ENCODE measurements around the gene METTL17.
"Not testable (repeated sequence)": the region's sequence is repeated elsewhere in the genome, so short reads cannot be mapped to it uniquely, and the experiment has no call there.

METTL17 gene

GRCh38 chr14:20982646-20983369, 7.0 kb upstream of the METTL17 start:
- no peak for TF ChIP-seq CTCF (IDR thresholded peaks at IDR 0.05; ENCODE audit: control extremely low read depth, extremely low read depth, low read depth, missing control alignments)
- ChIA-PET POLR2A (no interaction called here), CTCF (interaction anchor here (1.0 to 9.6 kb wide), 4 partner anchors 11 to 115 kb away, joined by 3 to 102 read pairs (median 5); no protein-coding TSS in a partner anchor)
- DNase-seq (ENCODE audit: extremely low spot score): no peak

DNA sequence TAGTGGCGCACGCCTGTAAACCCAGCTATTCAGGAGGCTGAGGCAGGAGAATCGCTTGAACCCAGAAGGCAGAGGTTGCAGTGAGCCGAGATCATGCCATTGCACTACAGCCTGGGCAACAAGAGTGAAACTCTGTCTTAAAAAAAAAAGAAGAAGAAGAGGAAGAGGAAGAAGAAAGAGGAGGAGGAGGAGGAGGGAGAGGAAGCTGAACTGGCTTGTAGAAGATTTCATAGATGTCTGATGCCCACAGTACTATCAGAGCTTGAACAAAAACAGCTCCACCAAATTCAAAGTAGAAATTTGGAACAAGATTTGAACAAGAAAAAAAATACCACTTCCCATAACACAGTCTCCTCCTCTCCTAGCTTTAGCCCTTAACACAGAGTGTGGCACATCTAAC, 4.1 kb upstream of the METTL17 start:
- POLR2A ChIA-PET; DNase-seq (ENCODE audit: extremely low spot score): not testable (repeated sequence)
- CTCF ChIA-PET: interaction anchor here (0.9 to 9.6 kb wide), 2 partner anchors 14 to 18 kb away, joined by 3 to 102 read pairs; no protein-coding TSS in a partner anchor

GRCh38 chr14:20986811-20987210, 3.0 kb upstream of the METTL17 start:
- POLR2A ChIA-PET: no interaction called here
- no peak for TF ChIP-seq CTCF (IDR thresholded peaks at IDR 0.05; ENCODE audit: control extremely low read depth, extremely low read depth, low read depth, missing control alignments)
- DNase-seq (ENCODE audit: extremely low spot score): no peak
- CTCF ChIA-PET: interaction anchor here (9.6 kb wide), 1 partner anchor 15 kb away, joined by 102 read pairs; no protein-coding TSS in a partner anchor

- TF ChIP-seq CTCF (IDR thresholded peaks at IDR 0.05; ENCODE audit: control extremely low read depth, extremely low read depth, low read depth, missing control alignments): no peak
- ChIA-PET POLR2A (no interaction called here), CTCF (interaction anchor here (0.8 to 9.6 kb wide), 4 partner anchors 17 to 296 kb away, joined by 3 to 102 read pairs (median 4); no protein-coding TSS in a partner anchor)
- no peak for DNase-seq (ENCODE audit: extremely low spot score)
These were observed 886 bp upstream of the METTL17 start for GRCh38 chr14:20988717-20989470.

DNA sequence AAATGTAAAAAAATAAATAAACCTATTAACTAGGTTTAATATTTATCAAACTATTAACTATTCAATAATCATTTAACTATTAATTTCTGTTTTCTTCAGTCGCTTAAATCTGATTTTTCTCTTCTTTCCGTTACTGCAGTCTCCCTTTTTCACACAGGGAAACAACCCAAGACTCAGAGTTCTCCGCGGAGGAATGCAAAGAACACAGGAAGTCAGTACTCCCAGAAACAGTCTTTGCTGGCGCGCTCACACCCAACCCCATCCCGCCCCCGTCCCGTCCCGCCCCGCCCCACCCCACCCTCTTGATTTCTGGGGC, 351 bp upstream of the METTL17 start:
- TF ChIP-seq CTCF (IDR thresholded peaks at IDR 0.05; ENCODE audit: control extremely low read depth, extremely low read depth, low read depth, missing control alignments): no peak
- no peak for DNase-seq (ENCODE audit: extremely low spot score)
- ChIA-PET POLR2A (no interaction called here), CTCF (interaction anchor here (0.8 to 9.6 kb wide), 4 partner anchors 18 to 296 kb away, joined by 3 to 102 read pairs (median 4); no protein-coding TSS in a partner anchor)

- CTCF ChIA-PET: interaction anchor here (0.7 to 8.6 kb wide), 8 partner anchors 9 to 96 kb away, joined by 3 to 57 read pairs (median 6); no protein-coding TSS in a partner anchor
- DNase-seq (ENCODE audit: extremely low spot score): no peak
- TF ChIP-seq CTCF (IDR thresholded peaks at IDR 0.05; ENCODE audit: control extremely low read depth, extremely low read depth, low read depth, missing control alignments): no peak
- POLR2A ChIA-PET: no interaction called here
These were observed 6.7 kb downstream of the METTL17 start for GRCh38 chr14:20996521-20996920.

DNA sequence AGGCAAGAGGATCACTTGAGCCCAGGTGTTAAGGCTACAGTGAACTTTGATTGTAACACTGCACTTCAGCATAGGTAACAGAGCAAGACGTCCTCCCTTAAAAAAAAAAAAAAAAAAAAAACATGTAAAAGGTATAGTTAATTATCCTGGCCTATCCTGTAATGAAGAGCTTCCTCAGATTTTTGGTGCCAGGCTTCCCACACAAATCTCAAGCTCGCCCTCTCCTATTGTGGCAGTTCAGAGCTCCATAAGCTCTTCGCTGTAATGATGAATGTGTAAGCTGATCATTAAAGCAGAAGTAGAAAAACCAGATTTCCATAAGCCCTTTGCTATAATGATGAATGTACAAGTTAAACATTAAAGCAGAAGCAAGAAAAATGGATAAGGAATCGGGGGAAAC, 7.3 kb downstream of the METTL17 start:
- no peak for TF ChIP-seq CTCF (IDR thresholded peaks at IDR 0.05; ENCODE audit: control extremely low read depth, extremely low read depth, low read depth, missing control alignments)
- DNase-seq (ENCODE audit: extremely low spot score): no peak
- ChIA-PET POLR2A (interaction anchor here (0.7 kb wide), 1 partner anchor 106 kb away, joined by 4 read pairs; no protein-coding TSS in a partner anchor), CTCF (interaction anchor here (0.7 to 8.6 kb wide), 8 partner anchors 15 to 107 kb away, joined by 3 to 57 read pairs (median 6); no protein-coding TSS in a partner anchor)
